Rectal smooth muscle tissue (tissue), 1 donor: ENCODE measurements around the gene MEGF6.

Experiments
- H3K27ac ChIP-seq: one replicate; pipeline ENCODE4 v1.7.0; 2013; ENCODE audit warnings: low read depth, low read length, inconsistent platforms
- H3K27me3 ChIP-seq: one replicate; pipeline ENCODE4 v1.7.0; 2013; ENCODE audit warnings: low read length; ENCODE audit not compliant: control insufficient read depth, insufficient read depth
- H3K36me3 ChIP-seq: one replicate; pipeline ENCODE4 v1.7.0; 2013; ENCODE audit warnings: low read length; ENCODE audit not compliant: control insufficient read depth, insufficient read depth
- H3K4me1 ChIP-seq: one replicate; pipeline ENCODE4 v1.7.0; 2013; ENCODE audit warnings: low read length; ENCODE audit not compliant: control insufficient read depth, insufficient read depth
- H3K4me3 ChIP-seq: one replicate; pipeline ENCODE4 v1.7.0; 2013; ENCODE audit warnings: low read length
- H3K9ac ChIP-seq: one replicate; pipeline ENCODE4 v1.7.0; 2013; ENCODE audit warnings: low read length

The MEGF6 gene

GRCh38 chr1:3478187-3478586, 133.1 kb downstream of the MEGF6 start:
- no peaks in the 10 kb centered on the region for H3K4me1 ChIP-seq
- H3K4me3 ChIP-seq: no peak overlapping the region
- no peak overlapping the region for H3K9ac ChIP-seq
- no peaks in the 10 kb centered on the region for H3K27me3 ChIP-seq
- no peak overlapping the region for H3K27ac ChIP-seq
- H3K36me3 ChIP-seq: no peaks in the 10 kb centered on the region

GRCh38 chr1:3477241-3477995, 133.9 kb downstream of the MEGF6 start:
- H3K27me3 ChIP-seq: no peaks in the 10 kb centered on the region
- no peak overlapping the region for H3K4me3 ChIP-seq
- no peak overlapping the region for H3K9ac ChIP-seq
- H3K4me1 ChIP-seq: no peaks in the 10 kb centered on the region
- H3K27ac ChIP-seq: no peak overlapping the region
- H3K36me3 ChIP-seq: no peaks in the 10 kb centered on the region

DNA sequence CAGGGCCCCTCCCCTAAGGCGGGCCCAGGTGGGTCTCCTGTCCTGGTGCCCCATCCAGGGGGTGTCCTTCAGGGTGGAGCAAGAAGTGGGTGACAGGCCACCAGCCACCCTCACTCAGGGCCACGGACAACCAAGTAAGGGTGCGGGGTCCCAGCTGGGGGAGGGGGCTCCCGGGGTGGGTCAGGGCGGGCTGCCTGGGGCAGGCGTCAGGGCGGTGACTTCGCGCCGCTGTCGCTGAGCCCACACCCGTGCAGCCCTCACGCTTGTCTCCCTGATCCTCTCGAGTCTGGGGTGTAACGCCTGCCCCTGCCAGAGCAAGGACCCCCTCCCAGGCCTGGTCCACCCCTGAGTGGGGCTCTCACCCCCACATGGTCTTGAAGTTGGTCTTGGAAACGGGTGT, 134.6 kb downstream of the MEGF6 start:
- Histone ChIP-seq H3K27ac (no peak overlapping the region), H3K4me3 (no peak overlapping the region), H3K36me3 (no peaks in the 10 kb centered on the region), H3K27me3 (no peaks in the 10 kb centered on the region), H3K9ac (no peak overlapping the region), H3K4me1 (no peaks in the 10 kb centered on the region)

- H3K36me3 ChIP-seq: no peaks in the 10 kb centered on the region
- no peaks in the 10 kb centered on the region for H3K27me3 ChIP-seq
- no peak overlapping the region for H3K4me3 ChIP-seq
- H3K9ac ChIP-seq: no peak overlapping the region
- H3K4me1 ChIP-seq: no peaks in the 10 kb centered on the region
- H3K27ac ChIP-seq: no peak overlapping the region
Measured at GRCh38 chr1:3475839-3476573, 135.3 kb downstream of the MEGF6 start.

DNA sequence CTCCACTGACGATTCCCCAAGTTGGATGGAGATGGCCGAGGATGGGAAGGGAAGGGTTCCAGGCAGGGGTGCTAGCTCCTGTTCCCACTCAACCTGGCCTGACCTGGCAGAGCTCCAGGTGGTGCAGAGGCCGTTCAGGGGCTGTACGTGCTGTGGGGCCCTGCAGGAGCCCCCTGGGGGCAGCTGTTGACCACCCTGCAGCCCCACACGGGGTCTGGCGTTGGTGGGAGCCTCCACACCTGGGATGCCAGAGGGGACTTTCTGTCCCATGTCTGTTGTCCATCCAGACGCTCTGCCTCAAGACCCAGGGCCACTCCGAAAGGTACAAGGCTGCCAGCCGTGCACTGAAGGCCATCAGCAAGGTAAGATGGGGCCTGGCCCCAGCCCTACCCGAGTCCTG, 136.9 kb downstream of the MEGF6 start:
- H3K36me3 ChIP-seq: peaks cover 2% of the 10 kb centered on the region
- no peak overlapping the region for H3K27ac ChIP-seq
- H3K27me3 ChIP-seq: no peaks in the 10 kb centered on the region
- H3K4me3 ChIP-seq: no peak overlapping the region
- H3K9ac ChIP-seq: no peak overlapping the region
- H3K4me1 ChIP-seq: no peaks in the 10 kb centered on the region

DNA sequence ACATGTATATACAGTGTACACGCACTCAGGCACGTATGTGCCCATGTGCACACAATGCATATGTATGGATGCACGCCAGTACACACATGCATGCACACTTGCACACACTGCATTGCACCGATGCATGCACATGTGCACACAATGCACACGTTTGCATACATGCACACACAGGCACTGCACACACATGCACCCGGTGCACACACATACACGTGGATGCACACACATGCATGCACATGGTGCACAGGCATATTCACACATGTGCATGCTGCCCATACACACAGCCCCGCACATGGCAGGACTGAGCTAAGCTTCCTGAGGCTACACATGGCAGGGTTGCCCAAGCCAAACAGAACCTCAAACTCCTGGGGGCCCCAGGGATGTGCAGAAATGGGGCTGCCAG, 137.3 kb downstream of the MEGF6 start:
- Histone ChIP-seq H3K36me3 (peaks cover 2% of the 10 kb centered on the region), H3K27me3 (no peaks in the 10 kb centered on the region), H3K4me1 (no peaks in the 10 kb centered on the region), H3K4me3 (no peak overlapping the region), H3K9ac (no peak overlapping the region), H3K27ac (no peak overlapping the region)

GRCh38 chr1:3473381-3473844, 137.9 kb downstream of the MEGF6 start:
- no peak overlapping the region for H3K27ac ChIP-seq
- no peaks in the 10 kb centered on the region for H3K27me3 ChIP-seq
- no peaks in the 10 kb centered on the region for H3K4me1 ChIP-seq
- peaks cover 2% of the 10 kb centered on the region for H3K36me3 ChIP-seq
- H3K4me3 ChIP-seq: no peak overlapping the region
- no peak overlapping the region for H3K9ac ChIP-seq

- Histone ChIP-seq H3K4me3 (no peak overlapping the region), H3K27ac (no peak overlapping the region), H3K4me1 (no peaks in the 10 kb centered on the region), H3K27me3 (no peaks in the 10 kb centered on the region), H3K36me3 (peaks cover 2% of the 10 kb centered on the region), H3K9ac (no peak overlapping the region)
Measured at GRCh38 chr1:3472906-3473305, 138.4 kb downstream of the MEGF6 start.

DNA sequence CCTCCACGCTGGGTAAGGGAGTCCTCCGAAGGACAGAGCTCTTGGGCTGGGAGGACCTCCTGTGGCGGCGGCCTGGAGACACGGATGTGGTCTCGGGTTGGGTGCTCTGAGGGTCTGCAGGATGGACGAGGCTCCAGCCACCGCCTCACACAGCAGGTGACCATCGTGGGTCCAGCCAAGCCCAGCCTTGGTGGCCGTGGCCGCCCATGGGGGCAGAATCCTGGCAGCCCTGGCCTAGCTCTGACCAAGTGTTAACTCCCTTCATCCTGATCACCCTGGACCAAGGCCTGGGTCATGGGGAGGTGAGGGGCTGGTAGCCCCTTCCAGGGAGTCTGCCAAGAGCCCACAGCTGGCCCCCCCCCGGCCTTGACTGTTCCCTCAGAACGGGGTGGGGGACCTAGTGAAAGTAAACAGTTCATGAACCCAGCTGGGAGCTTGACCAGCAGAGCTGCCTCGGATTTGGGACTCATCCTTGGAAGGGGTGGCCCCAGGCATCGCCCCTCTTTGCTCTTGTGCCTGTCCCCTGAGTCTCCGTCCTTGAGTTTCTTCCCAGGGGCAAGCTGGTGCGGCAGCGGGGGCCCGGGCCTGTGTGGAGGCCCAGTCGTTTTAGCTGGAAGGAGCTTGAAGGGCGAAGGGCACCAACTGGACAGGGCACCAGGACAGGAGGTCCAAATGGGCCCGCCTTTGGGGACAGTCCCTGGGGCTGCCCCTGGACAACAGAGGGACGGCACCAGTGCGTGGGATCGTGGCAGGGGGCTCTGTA, 139.0 kb downstream of the MEGF6 start:
- H3K9ac ChIP-seq: no peak overlapping the region
- peaks cover 2% of the 10 kb centered on the region for H3K36me3 ChIP-seq
- no peaks in the 10 kb centered on the region for H3K27me3 ChIP-seq
- H3K27ac ChIP-seq: no peak overlapping the region
- H3K4me1 ChIP-seq: no peaks in the 10 kb centered on the region
- H3K4me3 ChIP-seq: no peak overlapping the region

DNA sequence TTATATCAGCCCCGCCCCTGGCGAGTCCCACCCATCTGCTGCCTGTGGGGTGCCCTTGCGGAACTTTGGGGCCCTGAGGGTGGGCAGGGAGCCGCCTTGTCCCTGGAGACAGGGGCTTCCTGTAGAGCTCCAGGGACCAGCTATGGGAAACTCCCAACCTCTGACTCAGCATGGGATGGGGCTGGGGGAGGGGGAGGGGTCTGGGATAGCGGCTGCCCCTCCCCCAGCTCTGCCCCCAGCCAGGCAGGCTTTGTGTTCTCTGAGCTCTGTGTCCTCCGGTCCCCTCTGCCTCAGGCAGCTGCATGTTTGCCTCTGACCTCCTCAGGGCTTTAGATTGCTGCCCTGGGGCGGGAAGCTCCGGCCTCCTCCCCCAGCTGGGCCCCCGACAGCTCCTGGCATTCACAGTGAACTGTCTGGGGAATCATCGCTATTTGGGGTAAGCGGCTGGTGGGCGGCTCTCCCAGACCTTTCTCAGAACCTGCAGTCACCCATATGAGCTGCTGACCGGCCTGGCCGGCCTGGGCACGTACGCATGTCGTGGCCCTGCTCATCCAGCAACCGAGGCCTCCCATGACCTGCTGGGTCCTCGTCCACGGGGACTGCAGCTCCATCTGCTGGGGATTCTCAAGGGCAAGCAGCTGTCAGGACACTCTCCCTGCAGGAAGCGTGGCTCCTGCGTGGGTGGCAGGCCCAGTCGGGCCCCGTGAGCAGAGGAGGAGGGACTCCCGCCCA, 139.8 kb downstream of the MEGF6 start:
- Histone ChIP-seq H3K27me3 (no peaks in the 10 kb centered on the region), H3K27ac (no peak overlapping the region), H3K4me3 (no peak overlapping the region), H3K36me3 (peaks cover 2% of the 10 kb centered on the region), H3K9ac (no peak overlapping the region), H3K4me1 (no peaks in the 10 kb centered on the region)

DNA sequence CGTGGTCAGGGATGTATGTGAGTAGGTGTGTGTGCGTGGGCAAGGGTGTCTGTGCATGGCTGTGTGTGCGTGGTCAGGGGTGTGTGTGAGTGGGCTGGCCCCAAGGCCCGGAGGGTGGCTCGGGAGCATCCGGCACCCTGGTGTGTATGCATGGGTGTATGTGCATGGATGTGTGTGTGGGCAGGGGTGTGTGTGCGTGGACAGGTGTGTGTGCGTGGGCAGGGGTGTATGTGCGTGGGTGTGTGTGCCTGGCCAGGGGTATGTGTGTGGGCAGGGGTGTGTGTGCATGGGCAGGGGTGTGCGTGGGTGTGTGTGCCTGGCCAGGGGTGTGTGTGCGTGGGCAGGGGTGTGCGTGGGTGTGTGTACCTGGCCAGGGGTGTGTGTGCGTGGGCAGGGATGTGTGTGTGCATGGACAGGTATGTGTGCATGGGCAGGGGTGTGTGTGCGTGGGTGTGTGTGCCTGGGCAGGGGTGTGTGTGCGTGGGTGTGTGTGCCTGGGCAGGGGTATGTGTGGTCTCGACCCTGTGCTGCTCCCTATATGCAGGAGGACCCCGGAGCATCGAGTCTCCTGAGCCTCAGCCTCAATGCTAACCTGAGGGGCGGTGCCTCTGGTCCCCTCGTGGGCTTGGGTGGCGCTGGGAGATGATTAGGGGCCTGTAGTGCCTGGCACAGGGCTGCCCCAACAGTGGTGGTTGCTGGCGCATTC, 140.5 kb downstream of the MEGF6 start:
- Histone ChIP-seq H3K27ac (no peak overlapping the region), H3K36me3 (peaks cover 2% of the 10 kb centered on the region), H3K27me3 (no peaks in the 10 kb centered on the region), H3K4me1 (no peaks in the 10 kb centered on the region), H3K4me3 (no peak overlapping the region), H3K9ac (no peak overlapping the region)
